GM21515 (cell line): ENCODE measurements around the gene TRAM2.

Experiments used
- ATAC-seq: cut with Tn5 transposase; IDR thresholded peaks from one replicate; pipeline ENCODE4 v1.9.1; 2021; ENCODE audit not compliant: unreplicated experiment

Gene TRAM2

GRCh38 chr6:52577022-52577777 is at the start of gene TRAM2:
TSS of gene TRAM2 (minus strand) at chr6:52577060. CDS start at chr6:52576915, 145 bp downstream.
- peak; percentile 46 for ATAC-seq

- no peak for ATAC-seq
Observed at GRCh38 chr6:52622810-52623209, 46.0 kb upstream of the TRAM2 start.

GRCh38 chr6:52621631-52622030 is 44.8 kb upstream of the TRAM2 start:
- no peak for ATAC-seq

GRCh38 chr6:52620906-52621190 is 44.0 kb upstream of the TRAM2 start:
- ATAC-seq: no peak

GRCh38 chr6:52620055-52620905 is 43.4 kb upstream of the TRAM2 start:
- ATAC-seq: no peak

GRCh38 chr6:52617087-52617486 is 40.2 kb upstream of the TRAM2 start:
- ATAC-seq: no peak

- no peak for ATAC-seq
Observed at GRCh38 chr6:52616059-52616690, 39.3 kb upstream of the TRAM2 start.

GRCh38 chr6:52612336-52613054 is 35.6 kb upstream of the TRAM2 start:
- ATAC-seq: no peak

GRCh38 chr6:52611833-52612232 is 35.0 kb upstream of the TRAM2 start:
- ATAC-seq: no peak

GRCh38 chr6:52610745-52611355 is 34.0 kb upstream of the TRAM2 start:
- ATAC-seq: no peak

GRCh38 chr6:52610011-52610410 is 33.2 kb upstream of the TRAM2 start:
- ATAC-seq: no peak

GRCh38 chr6:52605610-52606185 is 28.8 kb upstream of the TRAM2 start:
- no peak for ATAC-seq

- no peak for ATAC-seq
Observed at GRCh38 chr6:52603000-52603795, 26.3 kb upstream of the TRAM2 start.

GRCh38 chr6:52598824-52599190 is 21.9 kb upstream of the TRAM2 start:
- ATAC-seq: no peak

- no peak for ATAC-seq
Observed at GRCh38 chr6:52598123-52598823, 21.4 kb upstream of the TRAM2 start.

- ATAC-seq: no peak
Observed at GRCh38 chr6:52597738-52598122, 20.9 kb upstream of the TRAM2 start.

- ATAC-seq: no peak
Observed at GRCh38 chr6:52596371-52597028, 19.6 kb upstream of the TRAM2 start.

GRCh38 chr6:52595796-52596130 is 18.9 kb upstream of the TRAM2 start:
- peak; percentile 55 for ATAC-seq
